BJ (cell line): ENCODE results near the gene SUN5. TPM values are rescaled to one million over a fixed set of nuclear protein-coding genes. Genes with fewer than 3 reads are reported as not detected.
"Not testable (repeated sequence)": the region's sequence is repeated elsewhere in the genome, so short reads cannot be mapped to it uniquely, and the experiment has no call there.

Experiments used
- CTCF ChIA-PET: fragments of 350-600 bp; formaldehyde crosslinking; extraction: SDS; loops from one replicate; lab custom pipeline; 2021; ENCODE audit warnings: antibody characterized with exemption, inconsistent platforms; lab: Yijun Ruan, JAX
- POLR2A ChIA-PET: fragments of 300-600 bp; sonication (Branson Sonifier 250); formaldehyde crosslinking; extraction: SDS; loops from one replicate; lab custom pipeline; 2021; ENCODE audit warnings: antibody characterized with exemption; lab: Charles Lee
- DNase-seq: peaks from one replicate; pipeline ENCODE4 v3.0.0-alpha.2; 2011; ENCODE audit warnings: low read depth
- H3K27me3 ChIP-seq: 2 replicates; pipeline ENCODE4 v1.6.0; 2011; ENCODE audit warnings: low read length; ENCODE audit not compliant: control insufficient read depth, insufficient read depth
- H3K36me3 ChIP-seq: 2 replicates; pipeline ENCODE4 v1.5.1; 2011; ENCODE audit warnings: low read length; ENCODE audit not compliant: control insufficient read depth, insufficient read depth
- H3K4me3 ChIP-seq: 2 replicates; pipeline ENCODE4 v1.5.1; 2011; ENCODE audit warnings: low read depth, mild to moderate bottlenecking, control low read depth, low read length
- CTCF ChIP-seq: IDR thresholded peaks from 2 replicates; pipeline ENCODE4 v1.5.1; 2011; ENCODE audit warnings: low read depth, mild to moderate bottlenecking, control low read depth, inconsistent platforms, low read length, moderate library complexity; ENCODE audit not compliant: insufficient read depth
- polyA plus RNA-seq: library from polyadenylated mRNA; depleted of rRNA; stranded (reverse); fragments of >200 nt; gene quantifications from 2 replicates; pipeline ENCODE4 v1.2.3, GENCODE V29; 2011

The SUN5 gene
- polyA plus RNA-seq, 1 experiment = not detected

GRCh38 chr20:32978009-32978335, 26.3 kb downstream of the SUN5 start:
- DNase-seq = no peak
- TF ChIP-seq CTCF = no peak
- no peaks in the 10 kb centered on the region for H3K36me3 ChIP-seq
- CTCF ChIA-PET = no interaction called here
- H3K4me3 ChIP-seq = no peak overlapping the region
- peaks cover 3% of the 10 kb centered on the region for H3K27me3 ChIP-seq
- POLR2A ChIA-PET = no interaction called here

DNA sequence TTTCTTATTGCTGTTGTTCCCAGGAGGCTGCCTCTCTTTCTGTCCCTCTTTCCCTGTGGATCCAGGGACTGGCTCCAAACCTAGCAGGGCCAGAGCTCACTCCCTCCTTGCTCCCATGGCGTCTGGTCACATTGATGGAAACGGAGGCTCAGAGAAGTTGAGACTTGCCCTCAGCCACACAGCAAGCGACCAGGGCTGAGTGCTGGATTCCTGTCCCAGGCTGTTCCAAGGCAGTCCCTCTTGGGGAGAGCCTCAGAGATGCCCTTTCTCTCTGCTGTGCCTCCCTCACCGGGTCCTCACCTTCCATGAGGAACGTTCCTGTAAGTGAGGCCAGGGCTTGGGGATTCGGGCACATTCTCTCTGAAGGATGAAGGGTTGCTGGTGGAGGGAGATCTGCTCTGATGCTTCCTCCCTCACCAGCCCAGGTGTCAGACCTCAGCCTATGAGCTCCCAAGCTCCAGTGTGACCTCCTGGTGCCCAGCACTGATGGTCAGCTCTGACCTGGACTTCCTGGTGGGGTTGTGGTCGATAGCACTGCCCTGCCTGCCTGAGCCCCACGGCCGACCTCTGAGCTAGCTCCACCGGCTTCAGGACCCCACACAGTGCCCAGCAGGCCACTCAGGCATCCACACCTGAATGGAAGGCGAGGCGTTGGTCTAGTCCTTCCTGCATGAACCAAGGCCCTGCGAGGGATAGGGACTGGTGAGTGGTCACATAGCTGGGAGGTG, 26.8 kb downstream of the SUN5 start:
- Histone ChIP-seq H3K27me3 (peaks cover 2% of the 10 kb centered on the region), H3K4me3 (no peak overlapping the region), H3K36me3 (no peaks in the 10 kb centered on the region)
- CTCF ChIA-PET = no interaction called here
- POLR2A ChIA-PET = no interaction called here
- no peak for TF ChIP-seq CTCF
- no peak for DNase-seq

DNA sequence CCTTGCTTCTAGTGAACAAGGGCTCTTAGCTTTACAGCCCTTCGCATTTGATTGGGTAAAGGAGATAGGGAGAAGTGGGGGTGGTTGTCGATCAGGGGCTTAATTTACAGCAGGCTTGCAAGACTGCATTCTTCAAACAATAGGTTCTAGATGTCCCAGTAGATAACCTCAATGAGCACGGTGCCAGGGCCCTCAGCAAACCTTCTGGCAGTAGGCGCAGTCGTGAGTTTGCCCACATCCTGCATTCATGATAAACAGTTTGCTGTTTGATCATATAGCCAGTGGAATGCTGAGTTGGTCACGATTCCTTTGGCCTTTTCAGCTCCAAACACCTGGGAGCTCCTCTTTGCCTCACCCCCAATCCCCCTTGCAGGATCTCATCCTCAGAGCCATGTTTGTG, 27.5 kb downstream of the SUN5 start:
- no peak for DNase-seq
- ChIA-PET POLR2A (no interaction called here), CTCF (no interaction called here)
- Histone ChIP-seq H3K36me3 (no peaks in the 10 kb centered on the region), H3K27me3 (peaks cover 2% of the 10 kb centered on the region), H3K4me3 (no peak overlapping the region)
- TF ChIP-seq CTCF = no peak

DNA sequence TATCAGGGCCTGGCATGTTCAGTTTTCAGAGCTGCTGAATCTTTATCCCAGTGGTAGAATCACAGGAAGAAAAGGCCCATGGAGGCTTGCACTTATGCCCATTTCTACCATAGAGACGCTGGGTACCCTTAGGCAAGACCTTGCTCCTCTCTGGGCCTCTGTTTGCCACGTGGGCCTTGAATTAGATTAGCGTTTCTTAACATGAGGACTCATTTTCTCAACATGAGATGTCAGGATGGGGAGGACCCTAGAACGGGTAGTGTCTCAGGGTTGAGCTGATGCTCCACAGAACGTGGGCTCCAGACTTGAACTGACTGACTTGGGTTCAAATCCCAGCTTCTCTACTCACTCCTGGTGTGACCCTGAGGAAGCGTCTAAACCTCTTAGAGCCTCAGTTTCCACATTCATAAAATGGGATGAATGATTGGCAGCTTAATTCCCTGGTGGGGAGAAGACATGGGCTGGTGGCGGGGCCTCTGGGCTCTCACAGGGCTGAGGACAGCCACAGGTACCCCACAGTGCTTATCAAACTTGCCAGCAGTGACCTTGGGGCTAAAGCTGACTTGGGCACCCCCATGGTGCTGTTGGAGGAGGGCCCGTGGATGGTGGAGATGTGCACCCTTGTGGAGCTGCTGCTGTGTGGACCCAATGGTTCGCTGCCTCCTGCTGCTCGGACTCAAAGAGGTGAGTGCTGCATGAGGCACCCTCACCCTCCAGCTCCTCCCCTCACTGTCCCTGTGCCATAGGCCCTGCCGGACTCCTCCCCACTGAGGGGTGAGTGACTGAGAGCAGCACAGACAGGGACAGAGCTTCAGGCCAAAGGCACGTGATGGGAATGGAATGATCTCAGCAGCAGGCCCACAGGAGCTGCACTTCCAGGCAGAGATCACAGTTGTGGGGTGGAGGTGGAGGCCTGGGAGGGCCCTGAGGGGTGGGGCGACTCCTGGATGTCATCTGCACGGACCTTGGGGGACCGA, 28.2 kb downstream of the SUN5 start:
- ChIA-PET CTCF (no interaction called here), POLR2A (no interaction called here)
- Histone ChIP-seq H3K4me3 (no peak overlapping the region), H3K27me3 (peaks cover 2% of the 10 kb centered on the region), H3K36me3 (no peaks in the 10 kb centered on the region)
- no peak for DNase-seq
- no peak for TF ChIP-seq CTCF

DNA sequence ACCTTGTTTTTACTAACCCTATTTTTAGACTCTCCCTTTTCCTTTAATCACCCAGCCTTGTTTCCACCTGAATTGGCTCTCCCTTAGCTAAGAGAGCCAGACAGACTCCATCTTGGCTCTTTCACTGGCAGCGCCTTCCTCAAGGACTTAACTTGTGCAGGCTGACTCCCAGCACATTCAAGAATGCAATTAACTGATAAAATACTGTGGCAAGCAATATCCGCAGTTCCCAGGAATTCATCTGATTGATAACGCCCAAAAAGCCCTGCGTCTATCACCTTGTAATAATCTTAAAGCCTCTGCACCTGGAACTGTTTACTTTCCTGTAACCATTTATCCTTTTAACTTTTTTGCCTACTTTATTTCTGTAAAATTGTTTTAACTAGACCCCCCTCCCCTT, 29.1 kb downstream of the SUN5 start:
- CTCF ChIA-PET, POLR2A ChIA-PET, H3K4me3 ChIP-seq, DNase-seq, H3K27me3 ChIP-seq, H3K36me3 ChIP-seq: not testable (repeated sequence)

GRCh38 chr20:32974204-32975064, 29.8 kb downstream of the SUN5 start:
- H3K36me3 ChIP-seq, H3K4me3 ChIP-seq, DNase-seq, H3K27me3 ChIP-seq, POLR2A ChIA-PET: not testable (repeated sequence)
- CTCF ChIA-PET = interaction anchor here (0.5 kb wide), 1 partner anchor 22 kb away, joined by 4 read pairs; no protein-coding TSS in a partner anchor
